Chondrocyte (in vitro differentiated cells): ENCODE data around the gene ANKFN1. TPM values are rescaled to one million over a fixed set of nuclear protein-coding genes. Genes with fewer than 3 reads are reported as not detected.

Source experiments
- DNase-seq: peaks from one replicate; pipeline ENCODE4 v3.0.0; 2021; ENCODE audit warnings: mixed read lengths, low spot score
- H3K27ac Mint-ChIP-seq: one replicate; pipeline ENCODE4 v1.8.0; 2021; ENCODE audit warnings: mild to moderate bottlenecking, moderate library complexity, mixed read lengths; ENCODE audit not compliant: unreplicated experiment
- H3K27me3 Mint-ChIP-seq: 2 replicates; pipeline ENCODE4 v1.8.0; 2021; ENCODE audit warnings: low read depth, mixed read lengths
- H3K36me3 Mint-ChIP-seq: 2 replicates; pipeline ENCODE4 v1.8.0; 2021; ENCODE audit warnings: low read depth, mixed read lengths
- H3K4me1 Mint-ChIP-seq: 2 replicates; pipeline ENCODE4 v1.8.0; 2021; ENCODE audit warnings: low read depth, mild to moderate bottlenecking, mixed read lengths
- H3K4me3 Mint-ChIP-seq: one replicate; pipeline ENCODE4 v1.8.0; 2021; ENCODE audit warnings: mild to moderate bottlenecking, moderate library complexity, mixed read lengths; ENCODE audit not compliant: unreplicated experiment
- H3K9me3 Mint-ChIP-seq: 2 replicates; pipeline ENCODE4 v1.8.0; 2021; ENCODE audit warnings: low read depth, mixed read lengths
- total RNA-seq: library from RNA; stranded (reverse); gene quantifications from 3 replicates; pipeline ENCODE4 v1.2.1, GENCODE V29; 2021
- TF ChIP-seq, protein P1 (sequence below): fragments of 200-600 bp; sonication (generic); IDR thresholded peaks from 2 replicates; pipeline ENCODE4 v1.5.0; 2021; ENCODE audit warnings: antibody characterized with exemption, mild to moderate bottlenecking, moderate library complexity

Gene ANKFN1
- total RNA-seq, 1 donor from 2014 or later, result not detected

DNA sequence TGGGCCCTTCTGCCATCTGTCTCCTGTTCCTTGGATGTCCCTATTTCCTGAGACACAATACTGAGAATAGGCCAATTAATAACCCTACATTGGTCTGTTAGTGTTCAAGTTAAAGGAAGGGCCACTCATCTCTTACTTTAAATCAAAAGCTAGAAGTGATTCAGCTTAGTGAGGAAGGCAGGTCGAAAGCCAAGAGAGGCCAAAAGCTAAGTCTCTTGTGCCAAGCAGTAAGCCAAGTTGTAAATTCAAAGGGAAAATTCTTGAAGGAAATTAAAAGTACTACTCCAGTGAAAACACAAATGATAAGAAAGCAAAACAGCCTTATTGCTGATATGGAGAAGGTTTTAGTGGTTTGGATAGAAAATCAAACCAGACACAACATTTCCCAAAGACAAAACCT is 28.8 kb downstream of the ANKFN1 start:
- no peaks in the 10 kb centered on the region for H3K36me3 Mint-ChIP-seq
- H3K27me3 Mint-ChIP-seq, result no peaks in the 10 kb centered on the region
- no peak overlapping the region for H3K27ac Mint-ChIP-seq
- peaks cover 33% of the 10 kb centered on the region for H3K4me1 Mint-ChIP-seq
- H3K4me3 Mint-ChIP-seq, result no peak overlapping the region
- TF ChIP-seq, protein P1, sequence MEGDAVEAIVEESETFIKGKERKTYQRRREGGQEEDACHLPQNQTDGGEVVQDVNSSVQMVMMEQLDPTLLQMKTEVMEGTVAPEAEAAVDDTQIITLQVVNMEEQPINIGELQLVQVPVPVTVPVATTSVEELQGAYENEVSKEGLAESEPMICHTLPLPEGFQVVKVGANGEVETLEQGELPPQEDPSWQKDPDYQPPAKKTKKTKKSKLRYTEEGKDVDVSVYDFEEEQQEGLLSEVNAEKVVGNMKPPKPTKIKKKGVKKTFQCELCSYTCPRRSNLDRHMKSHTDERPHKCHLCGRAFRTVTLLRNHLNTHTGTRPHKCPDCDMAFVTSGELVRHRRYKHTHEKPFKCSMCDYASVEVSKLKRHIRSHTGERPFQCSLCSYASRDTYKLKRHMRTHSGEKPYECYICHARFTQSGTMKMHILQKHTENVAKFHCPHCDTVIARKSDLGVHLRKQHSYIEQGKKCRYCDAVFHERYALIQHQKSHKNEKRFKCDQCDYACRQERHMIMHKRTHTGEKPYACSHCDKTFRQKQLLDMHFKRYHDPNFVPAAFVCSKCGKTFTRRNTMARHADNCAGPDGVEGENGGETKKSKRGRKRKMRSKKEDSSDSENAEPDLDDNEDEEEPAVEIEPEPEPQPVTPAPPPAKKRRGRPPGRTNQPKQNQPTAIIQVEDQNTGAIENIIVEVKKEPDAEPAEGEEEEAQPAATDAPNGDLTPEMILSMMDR, result no peak
- no peak for DNase-seq
- no peaks in the 10 kb centered on the region for H3K9me3 Mint-ChIP-seq

DNA sequence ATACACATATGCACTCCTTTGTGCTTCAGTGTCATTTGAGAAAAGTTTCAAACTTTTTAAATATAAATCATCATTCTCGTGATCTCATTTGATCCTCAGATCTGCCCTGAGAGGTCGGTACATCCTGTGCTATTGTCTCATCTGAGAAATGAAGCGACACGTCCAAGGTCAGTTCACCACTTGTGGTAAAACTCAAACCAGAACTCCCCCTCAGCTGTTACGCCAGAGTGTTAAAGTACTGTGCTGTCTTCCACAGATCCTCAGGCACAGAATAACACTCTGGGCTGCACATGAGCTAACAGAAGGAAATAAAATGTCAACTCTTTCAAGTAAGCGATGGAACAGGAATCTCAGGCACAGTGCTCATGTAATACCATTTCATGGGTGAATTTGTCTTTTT is 31.4 kb downstream of the ANKFN1 start:
- H3K27ac Mint-ChIP-seq, result no peak overlapping the region
- H3K4me1 Mint-ChIP-seq, result peaks cover 26% of the 10 kb centered on the region
- TF ChIP-seq, protein P1, result no peak
- H3K9me3 Mint-ChIP-seq, result no peaks in the 10 kb centered on the region
- DNase-seq, result no peak
- H3K4me3 Mint-ChIP-seq, result no peak overlapping the region
- no peaks in the 10 kb centered on the region for H3K27me3 Mint-ChIP-seq
- H3K36me3 Mint-ChIP-seq, result no peaks in the 10 kb centered on the region

- no peaks in the 10 kb centered on the region for H3K27me3 Mint-ChIP-seq
- H3K27ac Mint-ChIP-seq, result no peak overlapping the region
- H3K36me3 Mint-ChIP-seq, result no peaks in the 10 kb centered on the region
- no peak for DNase-seq
- peaks cover 26% of the 10 kb centered on the region for H3K4me1 Mint-ChIP-seq
- TF ChIP-seq, protein P1, result no peak
- H3K4me3 Mint-ChIP-seq, result no peak overlapping the region
- no peaks in the 10 kb centered on the region for H3K9me3 Mint-ChIP-seq
Observed at GRCh38 chr17:56185491-56186221, 32.4 kb downstream of the ANKFN1 start.

GRCh38 chr17:56186222-56186786 is 33.0 kb downstream of the ANKFN1 start:
- DNase-seq, result no peak
- TF ChIP-seq, protein P1, result no peak
- H3K4me3 Mint-ChIP-seq, result no peak overlapping the region
- H3K27ac Mint-ChIP-seq, result peak overlapping the region; percentile 83
- no peaks in the 10 kb centered on the region for H3K36me3 Mint-ChIP-seq
- no peaks in the 10 kb centered on the region for H3K27me3 Mint-ChIP-seq
- H3K4me1 Mint-ChIP-seq, result peaks cover 26% of the 10 kb centered on the region
- H3K9me3 Mint-ChIP-seq, result no peaks in the 10 kb centered on the region

DNA sequence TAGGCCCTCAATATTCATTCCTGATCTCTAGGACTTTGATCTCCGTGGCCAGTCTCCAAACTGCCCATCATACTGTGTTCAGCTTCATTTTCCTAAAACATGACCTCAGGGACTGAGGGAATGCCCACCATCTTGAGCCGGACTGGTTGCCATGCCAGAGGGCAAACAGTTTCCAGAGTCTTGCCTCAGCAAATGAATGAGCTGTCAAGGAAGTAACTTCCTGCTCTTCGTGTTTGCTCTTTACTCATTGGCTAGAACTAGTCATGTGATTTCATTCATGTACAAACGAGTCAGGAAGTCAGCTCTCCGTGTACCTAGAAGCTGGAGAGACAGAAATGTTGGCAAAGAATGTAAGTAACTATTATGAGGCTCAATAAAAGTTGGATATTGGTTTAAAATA is 50.2 kb downstream of the ANKFN1 start:
- Mint-ChIP-seq H3K27me3 (peaks cover 5% of the 10 kb centered on the region), H3K4me1 (no peaks in the 10 kb centered on the region), H3K27ac (no peak overlapping the region), H3K4me3 (no peak overlapping the region), H3K36me3 (no peaks in the 10 kb centered on the region), H3K9me3 (peaks cover 2% of the 10 kb centered on the region)
- TF ChIP-seq, protein P1, result no peak
- no peak for DNase-seq
